Skeletal muscle satellite cell (primary cell): ENCODE data around the gene PRKAG2.
"Not testable (repeated sequence)": the region's sequence is repeated elsewhere in the genome, so short reads cannot be mapped to it uniquely, and the experiment has no call there.

Experiments
- H3K27me3 ChIP-seq: 2 replicates; pipeline ENCODE4 v1.7.0; 2013; ENCODE audit warnings: low read length; ENCODE audit not compliant: control insufficient read depth, insufficient read depth
- H3K36me3 ChIP-seq: 2 replicates; pipeline ENCODE4 v1.7.0; 2013; ENCODE audit warnings: mild to moderate bottlenecking, control low read depth, low read length; ENCODE audit not compliant: insufficient read depth
- H3K4me1 ChIP-seq: 2 replicates; pipeline ENCODE4 v1.7.0; 2013; ENCODE audit warnings: low read length; ENCODE audit not compliant: control insufficient read depth, insufficient read depth
- H3K4me2 ChIP-seq: 2 replicates; pipeline ENCODE4 v1.7.0; 2013; ENCODE audit warnings: mild to moderate bottlenecking, low read length
- H3K4me3 ChIP-seq: 2 replicates; pipeline ENCODE4 v1.7.0; 2013; ENCODE audit warnings: low read length
- H3K9ac ChIP-seq: 2 replicates; pipeline ENCODE4 v1.7.0; 2013; ENCODE audit warnings: mild to moderate bottlenecking, low read depth, low read length, moderate library complexity
- H3K9me3 ChIP-seq: replicated peaks from 2 replicates; pipeline ENCODE4 v1.7.0; 2013; ENCODE audit warnings: mild to moderate bottlenecking, control low read depth, low read length

PRKAG2 gene

DNA sequence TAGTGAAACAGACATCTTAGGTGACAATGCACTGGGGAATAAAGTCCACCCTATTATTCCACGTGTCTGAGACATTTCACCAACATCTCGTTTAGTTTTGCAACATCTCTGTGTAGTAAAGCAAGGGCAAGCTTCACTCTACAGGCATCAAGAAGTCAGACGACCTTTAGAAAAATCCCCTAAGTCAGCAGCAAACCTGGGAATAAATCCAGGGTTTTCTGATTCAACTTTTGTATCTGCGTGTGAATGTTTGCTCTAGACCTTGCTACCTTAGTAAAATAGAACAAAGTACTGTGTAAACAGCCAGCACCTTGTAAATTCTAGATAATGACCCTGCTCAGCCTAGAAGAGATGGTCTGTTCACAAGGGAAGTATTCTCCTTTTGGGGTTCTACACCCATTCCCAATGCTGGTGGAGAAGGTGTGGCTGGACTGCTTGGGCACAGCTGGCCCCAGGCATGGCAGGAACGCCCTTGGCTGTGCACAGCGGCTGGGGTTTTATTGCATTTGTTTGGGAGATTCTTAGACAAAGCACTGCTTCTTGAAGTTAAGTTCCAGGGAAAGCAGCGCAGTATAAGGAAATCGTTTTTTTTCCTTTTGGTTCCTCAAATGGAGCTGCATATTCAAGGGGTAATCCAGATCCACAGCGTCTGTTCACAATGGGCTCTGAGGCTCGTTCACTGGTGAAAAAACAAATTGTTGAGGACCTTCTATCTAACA is 41.0 kb upstream of the PRKAG2 start:
- Histone ChIP-seq H3K4me3 (no peak overlapping the region), H3K9me3 (no peaks in the 10 kb centered on the region), H3K4me1 (no peaks in the 10 kb centered on the region), H3K27me3 (peaks cover 34% of the 10 kb centered on the region), H3K4me2 (no peak overlapping the region), H3K9ac (no peak overlapping the region), H3K36me3 (no peaks in the 10 kb centered on the region)

DNA sequence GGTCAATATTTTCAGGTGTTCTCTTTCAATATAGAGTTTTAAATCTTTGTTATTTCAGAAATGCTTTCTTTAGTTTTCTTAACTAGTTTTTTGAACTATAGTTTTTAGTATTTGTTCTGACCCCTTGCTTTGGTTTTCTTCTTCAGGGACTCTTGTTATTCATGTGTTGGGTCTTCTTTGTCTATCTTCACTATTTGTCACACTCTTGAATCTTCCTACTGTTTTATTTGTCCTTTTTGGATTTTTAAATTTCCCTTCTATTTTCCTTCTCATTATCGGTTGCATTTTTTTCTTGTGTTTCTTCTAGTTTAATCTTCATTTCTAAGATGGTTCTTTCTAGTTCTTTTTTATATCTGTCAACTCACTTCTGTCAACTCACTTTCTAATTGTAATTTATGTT is 37.1 kb upstream of the PRKAG2 start:
- Histone ChIP-seq H3K4me2 (no peak overlapping the region), H3K36me3 (no peaks in the 10 kb centered on the region), H3K27me3 (peaks cover 34% of the 10 kb centered on the region), H3K9ac (no peak overlapping the region), H3K9me3 (no peaks in the 10 kb centered on the region), H3K4me1 (no peaks in the 10 kb centered on the region), H3K4me3 (no peak overlapping the region)

DNA sequence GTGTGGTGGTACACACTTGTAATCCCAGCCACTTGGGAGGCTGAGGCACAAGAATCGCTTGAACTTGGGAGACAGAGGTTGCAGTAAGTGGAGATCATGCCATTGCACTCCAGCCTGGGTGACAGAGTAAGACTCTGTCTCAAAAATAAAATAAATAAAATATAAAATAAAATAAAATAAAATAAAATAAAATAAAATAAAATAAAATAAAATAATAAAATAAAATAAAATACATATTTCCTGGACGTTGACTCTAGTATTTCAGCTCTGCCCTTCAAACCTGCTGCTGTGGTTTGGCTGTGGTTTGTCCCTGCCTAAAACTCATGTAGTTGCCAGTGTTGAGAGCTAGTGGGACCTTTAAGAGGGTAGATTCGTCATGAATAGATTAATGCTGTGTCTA is 33.7 kb upstream of the PRKAG2 start:
- H3K36me3 ChIP-seq, H3K4me1 ChIP-seq, H3K9ac ChIP-seq, H3K4me2 ChIP-seq, H3K4me3 ChIP-seq, H3K9me3 ChIP-seq: not testable (repeated sequence)
- peaks cover 33% of the 10 kb centered on the region for H3K27me3 ChIP-seq

DNA sequence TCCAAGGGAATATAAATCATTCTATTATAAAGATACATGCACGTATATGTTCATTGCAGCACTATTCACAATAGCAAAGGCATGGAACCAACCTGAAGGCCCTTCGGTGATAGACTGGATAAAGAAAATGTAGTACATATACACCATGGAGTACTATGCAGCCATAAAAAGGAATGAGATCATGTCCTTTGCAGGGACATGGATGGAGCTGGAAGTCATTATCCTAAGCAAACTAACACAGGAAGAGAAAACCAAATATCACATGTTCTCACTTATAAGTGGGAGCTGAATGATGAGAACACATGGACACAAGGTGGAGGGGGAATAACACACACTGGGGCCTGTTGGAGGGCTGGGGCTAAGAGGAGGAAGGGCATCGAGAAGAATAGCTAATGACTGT is 30.2 kb upstream of the PRKAG2 start:
- not testable (repeated sequence) for H3K36me3 ChIP-seq, H3K9me3 ChIP-seq, H3K4me1 ChIP-seq, H3K4me2 ChIP-seq, H3K9ac ChIP-seq, H3K4me3 ChIP-seq
- H3K27me3 ChIP-seq = peaks cover 39% of the 10 kb centered on the region

DNA sequence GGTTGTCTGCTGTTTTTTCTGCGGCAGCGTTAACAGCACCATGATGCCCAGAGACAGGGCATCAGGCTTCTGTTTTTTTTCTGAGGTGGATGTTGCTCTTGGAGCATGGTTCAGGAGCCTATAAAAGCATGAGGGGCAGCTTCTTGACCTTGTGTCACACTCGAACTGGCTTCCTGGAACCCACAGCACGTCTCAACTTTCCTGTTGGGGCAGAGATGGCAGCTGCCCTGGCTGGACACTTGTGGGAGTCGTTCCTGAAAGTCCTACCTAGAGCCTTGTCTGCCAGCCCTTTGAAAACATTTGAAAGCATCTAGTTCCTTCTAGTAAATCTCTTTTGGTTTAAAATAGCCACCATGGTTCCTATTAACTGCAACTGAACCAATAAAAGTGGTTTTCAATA is 28.9 kb upstream of the PRKAG2 start:
- H3K4me1 ChIP-seq = no peaks in the 10 kb centered on the region
- no peak overlapping the region for H3K4me2 ChIP-seq
- H3K9ac ChIP-seq = no peak overlapping the region
- H3K36me3 ChIP-seq = no peaks in the 10 kb centered on the region
- peaks cover 47% of the 10 kb centered on the region for H3K27me3 ChIP-seq
- H3K4me3 ChIP-seq = no peak overlapping the region
- H3K9me3 ChIP-seq = no peaks in the 10 kb centered on the region

DNA sequence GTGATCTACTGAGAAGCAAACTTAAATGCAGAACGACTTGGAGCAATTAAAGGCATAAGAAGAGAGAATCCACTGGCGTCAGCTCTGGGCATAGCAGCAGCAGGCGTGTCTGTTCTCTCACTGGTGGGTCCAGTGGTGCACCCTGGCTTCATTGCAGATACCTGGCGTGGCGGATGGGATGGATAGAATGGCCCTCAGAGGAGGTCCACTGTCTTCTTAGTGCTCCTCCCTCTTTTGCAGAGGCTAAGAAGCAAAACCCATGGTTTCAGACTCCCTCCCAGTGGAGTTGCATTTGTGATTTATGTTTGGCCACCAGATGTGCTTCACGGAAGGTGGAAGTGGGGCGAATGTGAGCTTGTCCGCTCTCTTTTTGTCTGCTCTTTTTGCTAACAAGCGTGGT is 28.4 kb upstream of the PRKAG2 start:
- Histone ChIP-seq H3K4me2 (no peak overlapping the region), H3K4me3 (no peak overlapping the region), H3K4me1 (no peaks in the 10 kb centered on the region), H3K9ac (no peak overlapping the region), H3K9me3 (no peaks in the 10 kb centered on the region), H3K27me3 (peaks cover 51% of the 10 kb centered on the region), H3K36me3 (no peaks in the 10 kb centered on the region)

DNA sequence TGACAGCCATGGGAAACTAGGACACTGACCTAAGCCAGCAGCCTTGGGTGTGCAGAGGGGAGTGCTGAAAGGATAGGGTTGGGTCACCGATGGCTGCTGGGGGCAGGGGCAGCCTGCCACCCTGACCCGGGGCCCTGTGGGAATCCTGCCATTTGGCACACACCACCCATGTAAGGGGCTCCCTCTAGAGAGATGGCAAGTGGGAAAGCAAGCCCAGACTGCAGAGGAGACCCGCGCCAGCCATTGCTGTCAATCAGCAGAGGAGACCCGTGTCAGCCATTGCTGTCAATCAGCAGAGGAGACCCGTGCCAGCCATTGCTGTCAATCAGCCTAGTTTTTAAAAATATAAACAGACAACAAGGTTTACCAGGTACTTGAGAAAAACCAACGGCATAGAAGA is 27.4 kb upstream of the PRKAG2 start:
- Histone ChIP-seq H3K4me1 (no peaks in the 10 kb centered on the region), H3K27me3 (peaks cover 58% of the 10 kb centered on the region), H3K9ac (no peak overlapping the region), H3K4me3 (no peak overlapping the region), H3K4me2 (no peak overlapping the region), H3K36me3 (no peaks in the 10 kb centered on the region), H3K9me3 (no peaks in the 10 kb centered on the region)

DNA sequence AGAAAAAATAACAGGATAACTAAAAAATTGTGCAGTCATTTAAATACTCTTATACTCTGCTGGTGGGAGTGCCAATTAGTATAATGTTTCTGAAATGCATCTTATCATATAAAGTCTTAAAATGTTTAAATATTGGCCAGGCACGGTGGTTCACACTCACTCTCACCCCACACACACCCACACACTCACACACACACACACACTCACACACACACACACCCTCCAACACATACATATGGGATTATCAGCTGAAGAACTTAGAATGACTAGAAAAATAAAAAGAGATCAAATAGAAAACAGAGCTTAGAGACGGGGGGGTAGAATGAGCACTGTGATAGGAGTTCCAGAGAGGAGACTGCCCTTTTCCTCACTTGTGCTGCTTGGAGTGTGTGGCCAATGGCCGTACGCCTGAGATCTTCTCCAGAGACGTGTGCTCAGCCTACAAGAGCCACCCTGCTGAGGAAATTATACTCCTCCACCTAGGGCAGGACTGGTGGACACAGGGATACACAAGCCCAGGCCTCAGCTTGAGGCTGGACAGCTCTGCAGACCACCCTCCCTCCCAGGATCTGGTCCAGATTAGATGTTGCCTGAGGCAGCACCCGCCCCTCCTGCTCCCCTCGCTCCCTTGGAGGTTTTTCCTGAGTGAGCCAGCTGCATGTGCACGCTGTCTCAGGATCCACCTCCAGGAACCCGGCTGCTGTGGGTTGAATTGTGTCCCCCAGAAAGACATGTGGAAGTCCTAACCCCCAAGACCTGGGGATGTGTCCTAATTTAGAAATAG is 26.5 kb upstream of the PRKAG2 start:
- Histone ChIP-seq H3K4me3 (no peak overlapping the region), H3K27me3 (peaks cover 50% of the 10 kb centered on the region), H3K4me2 (no peak overlapping the region), H3K9me3 (no peaks in the 10 kb centered on the region), H3K9ac (no peak overlapping the region), H3K36me3 (no peaks in the 10 kb centered on the region), H3K4me1 (no peaks in the 10 kb centered on the region)

DNA sequence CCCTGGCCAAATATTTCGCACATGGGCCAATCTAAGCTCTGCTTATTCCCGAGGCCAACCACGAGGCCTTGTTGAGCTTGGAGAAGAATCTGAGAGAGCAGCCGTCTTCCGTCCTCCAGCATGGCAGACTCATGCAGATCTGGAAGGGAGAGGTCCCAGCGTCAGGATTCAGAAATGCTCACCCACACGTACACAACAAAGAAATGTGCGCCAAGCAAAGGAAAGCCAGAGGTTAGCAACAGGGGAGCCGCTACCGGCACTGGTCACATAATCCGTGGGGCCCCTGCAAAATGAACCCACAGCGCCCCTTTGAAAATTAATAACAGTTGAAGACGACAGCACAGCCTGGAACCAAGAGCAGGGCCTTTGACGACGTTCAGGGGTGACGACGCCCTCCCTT is 25.4 kb upstream of the PRKAG2 start:
- Histone ChIP-seq H3K9me3 (no peaks in the 10 kb centered on the region), H3K4me1 (no peaks in the 10 kb centered on the region), H3K27me3 (peaks cover 55% of the 10 kb centered on the region), H3K9ac (no peak overlapping the region), H3K4me3 (no peak overlapping the region), H3K4me2 (no peak overlapping the region), H3K36me3 (no peaks in the 10 kb centered on the region)

DNA sequence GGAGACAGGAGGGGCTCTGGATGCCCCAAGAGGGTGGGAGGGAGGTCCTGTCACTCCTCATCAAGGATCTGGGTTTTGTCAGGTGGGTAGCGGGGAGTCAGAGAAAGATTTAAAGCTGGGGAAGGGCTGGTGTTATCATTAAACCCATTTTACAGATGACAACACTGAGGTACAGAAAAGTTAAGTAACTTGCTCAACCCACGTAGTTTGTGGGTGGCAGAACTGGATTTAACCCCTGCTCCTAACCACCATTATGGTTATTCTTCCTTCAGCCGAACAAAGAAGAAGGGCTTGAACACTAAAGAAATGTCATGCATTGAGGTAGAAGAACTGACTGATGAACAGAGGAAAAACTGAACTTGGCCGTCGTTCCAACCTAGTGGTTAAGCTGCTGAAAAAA is 24.9 kb upstream of the PRKAG2 start:
- Histone ChIP-seq H3K27me3 (peaks cover 53% of the 10 kb centered on the region), H3K4me2 (no peak overlapping the region), H3K4me3 (no peak overlapping the region), H3K9ac (no peak overlapping the region), H3K4me1 (no peaks in the 10 kb centered on the region), H3K9me3 (no peaks in the 10 kb centered on the region), H3K36me3 (no peaks in the 10 kb centered on the region)

DNA sequence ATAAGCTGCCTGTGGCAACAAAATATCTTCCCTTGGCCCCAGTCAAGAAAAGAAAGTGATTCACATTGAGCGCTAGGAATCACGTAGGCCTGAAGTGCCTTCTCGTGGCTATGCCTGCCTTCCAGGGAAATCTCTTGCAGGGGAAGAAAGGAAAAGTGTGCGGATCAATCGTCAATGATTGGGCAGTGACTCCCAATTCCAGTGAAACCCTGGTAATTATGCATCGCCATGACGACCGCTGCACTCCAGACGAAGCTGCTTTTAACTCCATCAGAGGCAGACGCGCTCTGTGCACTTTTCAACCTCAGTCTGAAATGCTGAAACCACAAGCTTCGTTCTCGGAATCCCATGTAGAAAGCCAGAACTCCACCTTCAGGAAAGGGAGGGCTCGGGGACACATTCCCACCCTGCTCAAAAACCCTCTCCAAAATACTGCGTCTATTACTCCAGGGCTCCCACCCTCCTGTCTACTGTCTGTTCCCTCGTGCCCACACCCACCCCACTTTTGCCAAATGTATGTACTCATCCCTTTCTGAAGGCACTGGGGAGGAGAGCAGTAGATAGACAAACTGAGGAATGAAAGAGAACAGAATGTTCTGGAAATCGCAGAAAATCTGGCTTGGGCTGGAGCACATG is 24.2 kb upstream of the PRKAG2 start:
- Histone ChIP-seq H3K4me3 (no peak overlapping the region), H3K4me2 (no peak overlapping the region), H3K27me3 (peaks cover 48% of the 10 kb centered on the region), H3K4me1 (no peaks in the 10 kb centered on the region), H3K9me3 (no peaks in the 10 kb centered on the region), H3K9ac (no peak overlapping the region), H3K36me3 (no peaks in the 10 kb centered on the region)
